A673 (cell line): ENCODE measurements around the gene SPRED3.

Source experiments
- EZH2 ChIP-seq: fragments of 200-600 bp; sonication (generic); IDR thresholded peaks from 2 replicates; pipeline ENCODE4 v1.6.1; 2017; ENCODE audit warnings: borderline replicate concordance, low read depth, mild to moderate bottlenecking, mixed read lengths, antibody characterized with exemption, low read length; ENCODE audit not compliant: poor library complexity, severe bottlenecking
- TF ChIP-seq, protein P1 (sequence below): fragments of 300-800, 200-600 bp; sonication (generic); conservative IDR thresholded peaks from 2 replicates; pipeline ENCODE4 v1.5.1; 2017; ENCODE audit warnings: low read depth, mild to moderate bottlenecking, antibody characterized with exemption, low read length, moderate library complexity, mixed read lengths

GRCh38 chr19:38417146-38417543 lies 28.6 kb downstream of the SPRED3 start:
- TF ChIP-seq, protein P1, sequence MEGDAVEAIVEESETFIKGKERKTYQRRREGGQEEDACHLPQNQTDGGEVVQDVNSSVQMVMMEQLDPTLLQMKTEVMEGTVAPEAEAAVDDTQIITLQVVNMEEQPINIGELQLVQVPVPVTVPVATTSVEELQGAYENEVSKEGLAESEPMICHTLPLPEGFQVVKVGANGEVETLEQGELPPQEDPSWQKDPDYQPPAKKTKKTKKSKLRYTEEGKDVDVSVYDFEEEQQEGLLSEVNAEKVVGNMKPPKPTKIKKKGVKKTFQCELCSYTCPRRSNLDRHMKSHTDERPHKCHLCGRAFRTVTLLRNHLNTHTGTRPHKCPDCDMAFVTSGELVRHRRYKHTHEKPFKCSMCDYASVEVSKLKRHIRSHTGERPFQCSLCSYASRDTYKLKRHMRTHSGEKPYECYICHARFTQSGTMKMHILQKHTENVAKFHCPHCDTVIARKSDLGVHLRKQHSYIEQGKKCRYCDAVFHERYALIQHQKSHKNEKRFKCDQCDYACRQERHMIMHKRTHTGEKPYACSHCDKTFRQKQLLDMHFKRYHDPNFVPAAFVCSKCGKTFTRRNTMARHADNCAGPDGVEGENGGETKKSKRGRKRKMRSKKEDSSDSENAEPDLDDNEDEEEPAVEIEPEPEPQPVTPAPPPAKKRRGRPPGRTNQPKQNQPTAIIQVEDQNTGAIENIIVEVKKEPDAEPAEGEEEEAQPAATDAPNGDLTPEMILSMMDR = no peak
- TF ChIP-seq EZH2 = no peak
